GM20000 (cell line): ENCODE results near the gene KLHL3.

Source experiments
- DNase-seq: peaks from one replicate; pipeline ENCODE4 v3.0.0; 2012; ENCODE audit warnings: low spot score
- CTCF ChIP-seq: IDR thresholded peaks from 2 replicates; pipeline ENCODE4 v1.5.1; 2012; ENCODE audit warnings: mild to moderate bottlenecking, control low read depth; ENCODE audit errors: extremely low read depth, missing control alignments

Gene KLHL3

DNA sequence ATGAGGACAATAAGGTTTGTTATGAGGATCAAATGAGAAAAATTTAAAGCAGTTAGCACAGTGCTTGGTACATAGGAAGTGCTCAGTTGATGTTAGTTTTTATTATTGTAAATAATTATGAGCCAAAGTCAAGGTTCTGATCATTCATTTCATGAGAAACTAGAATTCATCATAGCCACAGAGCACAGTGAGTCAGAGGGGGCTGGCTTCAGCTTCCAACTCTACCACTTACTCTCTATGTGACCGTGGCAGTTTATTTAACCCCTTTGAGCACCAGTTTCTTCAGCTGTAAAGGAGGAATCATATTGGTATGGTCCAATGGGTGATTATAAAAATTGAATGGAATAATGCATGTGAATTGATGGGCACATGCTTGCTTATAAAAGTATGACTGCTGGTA, 39.4 kb downstream of the KLHL3 start:
- TF ChIP-seq CTCF, result no peak
- no peak for DNase-seq

GRCh38 chr5:137695651-137696428, 40.0 kb downstream of the KLHL3 start:
- peak; percentile 19 for DNase-seq
- TF ChIP-seq CTCF, result no peak

GRCh38 chr5:137693951-137694721, 41.8 kb downstream of the KLHL3 start:
- no peak for TF ChIP-seq CTCF
- no peak for DNase-seq

DNA sequence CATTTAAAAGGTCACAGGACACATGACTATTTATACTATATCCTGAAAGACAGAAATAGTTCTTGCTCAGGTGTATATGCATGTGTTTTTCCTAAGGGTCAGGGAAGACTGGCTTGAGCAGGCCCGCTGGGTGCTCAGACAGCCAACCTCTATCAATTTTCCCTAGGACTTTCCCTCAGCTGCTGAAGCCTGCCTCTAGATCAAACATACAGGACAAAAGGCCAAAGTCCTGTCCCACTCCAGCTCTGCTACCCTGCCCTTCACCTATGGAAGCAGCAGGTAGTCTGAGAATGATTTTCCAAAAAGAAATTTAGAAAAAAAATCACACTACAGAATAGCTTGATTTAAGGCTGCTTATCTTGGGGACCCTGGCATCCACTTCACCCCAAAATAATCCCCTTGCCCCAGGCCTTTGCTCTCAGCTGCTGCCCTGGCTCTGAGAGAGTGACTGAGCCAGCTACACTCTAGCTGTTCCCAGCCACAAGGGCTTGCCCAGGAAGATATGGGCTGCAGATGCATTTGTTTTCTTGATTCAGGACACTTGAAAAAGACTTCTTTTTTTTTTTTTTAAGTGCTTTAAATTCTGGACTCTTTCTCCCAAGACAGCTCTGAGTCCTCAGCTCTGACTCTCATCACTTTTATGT, 42.5 kb downstream of the KLHL3 start:
- no peak for DNase-seq
- no peak for TF ChIP-seq CTCF

GRCh38 chr5:137689306-137689705, 46.6 kb downstream of the KLHL3 start:
- TF ChIP-seq CTCF, result no peak
- no peak for DNase-seq

DNA sequence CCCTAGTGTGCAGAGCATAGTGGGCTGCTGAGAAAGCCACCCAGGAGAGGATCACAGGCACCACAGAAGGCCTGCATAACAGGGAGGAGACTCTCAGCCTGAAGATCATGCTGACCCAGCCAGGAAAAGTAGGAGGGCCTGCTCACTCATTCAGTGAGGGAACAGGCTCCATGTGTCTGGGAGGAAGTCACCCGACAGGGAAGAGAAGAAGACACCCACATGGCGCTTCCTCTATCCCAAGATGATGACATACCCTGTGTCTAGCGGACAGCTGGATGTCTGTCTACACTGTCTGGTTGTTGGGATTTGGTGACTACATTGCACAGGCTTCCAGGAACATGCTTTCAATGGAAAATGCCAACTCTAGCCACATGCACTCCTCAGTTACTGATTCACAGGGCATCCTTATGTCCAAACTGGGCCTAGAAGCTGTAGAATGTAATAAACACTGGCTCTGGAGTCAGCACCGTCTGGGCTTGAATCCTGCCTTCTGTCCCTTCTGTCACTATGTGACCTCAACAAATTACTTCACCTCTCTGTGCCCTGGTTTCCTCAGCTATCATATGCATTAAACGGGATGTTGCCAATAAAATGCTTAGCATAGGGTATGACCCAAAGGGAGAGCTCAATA, 47.6 kb downstream of the KLHL3 start:
- TF ChIP-seq CTCF, result no peak
- no peak for DNase-seq
